CD4-positive, alpha-beta T cell treated with Interleukin-15 for 1 hour (primary cell): ENCODE measurements around the gene SCP2.
A peak's percentile ranks its signal among the peaks of the same experiment; 100 is the strongest.

Source experiments
- DNase-seq: peaks from one replicate; pipeline ENCODE4 v3.0.0-alpha.2; 2020

The SCP2 gene

DNA sequence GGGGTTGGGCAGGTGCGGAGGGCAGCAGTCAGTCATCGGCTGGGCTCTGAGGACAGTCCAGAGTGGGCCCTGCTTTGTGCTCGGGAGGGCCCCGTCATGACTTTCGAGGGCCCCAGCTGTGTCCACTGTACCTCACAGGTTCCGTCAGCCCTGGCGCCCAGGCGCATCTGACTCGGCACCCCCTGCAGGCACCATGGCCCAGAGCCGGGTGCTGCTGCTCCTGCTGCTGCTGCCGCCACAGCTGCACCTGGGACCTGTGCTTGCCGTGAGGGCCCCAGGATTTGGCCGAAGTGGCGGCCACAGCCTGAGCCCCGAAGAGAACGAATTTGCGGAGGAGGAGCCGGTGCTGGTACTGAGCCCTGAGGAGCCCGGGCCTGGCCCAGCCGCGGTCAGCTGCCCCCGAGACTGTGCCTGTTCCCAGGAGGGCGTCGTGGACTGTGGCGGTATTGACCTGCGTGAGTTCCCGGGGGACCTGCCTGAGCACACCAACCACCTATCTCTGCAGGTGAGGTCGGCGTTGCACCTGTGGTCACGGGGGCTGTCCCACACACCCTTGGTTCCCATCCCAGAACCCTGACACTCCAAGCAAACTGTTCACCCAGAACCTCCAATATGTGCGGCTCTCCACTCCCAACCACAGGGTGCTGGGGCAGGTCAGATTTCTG lies 142.7 kb downstream of the SCP2 start:
- DNase-seq, result peak; percentile 14

GRCh38 chr1:53070621-53071020 lies 143.5 kb downstream of the SCP2 start:
- DNase-seq, result peak; percentile 15

DNA sequence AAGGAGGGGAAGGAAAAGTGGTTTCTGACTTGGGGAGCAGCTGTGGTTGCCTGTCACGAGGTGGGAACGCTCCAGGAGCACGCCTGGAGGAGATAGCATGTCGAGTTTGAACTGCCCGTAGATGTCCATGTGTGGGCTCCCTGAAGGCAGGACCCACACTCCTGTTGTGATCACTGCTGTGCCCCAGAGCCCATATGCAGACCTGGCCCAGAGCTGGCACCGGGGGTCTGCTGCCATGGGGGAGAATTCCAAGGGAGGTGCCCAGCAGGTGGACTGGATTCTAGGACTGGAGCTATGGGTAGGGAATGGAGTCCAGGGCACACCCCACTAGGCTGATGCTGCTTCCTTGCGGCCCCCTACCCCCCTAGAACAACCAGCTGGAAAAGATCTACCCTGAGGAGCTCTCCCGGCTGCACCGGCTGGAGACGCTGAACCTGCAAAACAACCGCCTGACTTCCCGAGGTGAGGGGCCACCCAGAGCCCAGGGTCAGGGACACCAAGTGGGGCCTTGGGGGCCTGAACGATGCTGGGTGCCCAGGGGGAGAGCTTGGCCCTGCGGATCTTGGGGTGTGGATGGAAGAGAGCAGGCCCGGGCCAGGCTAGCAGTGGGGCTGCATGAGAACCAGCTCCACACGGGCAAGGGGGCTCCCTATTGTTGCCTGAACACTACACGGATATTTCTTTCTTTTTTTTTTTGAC lies 144.2 kb downstream of the SCP2 start:
- no peak for DNase-seq

DNA sequence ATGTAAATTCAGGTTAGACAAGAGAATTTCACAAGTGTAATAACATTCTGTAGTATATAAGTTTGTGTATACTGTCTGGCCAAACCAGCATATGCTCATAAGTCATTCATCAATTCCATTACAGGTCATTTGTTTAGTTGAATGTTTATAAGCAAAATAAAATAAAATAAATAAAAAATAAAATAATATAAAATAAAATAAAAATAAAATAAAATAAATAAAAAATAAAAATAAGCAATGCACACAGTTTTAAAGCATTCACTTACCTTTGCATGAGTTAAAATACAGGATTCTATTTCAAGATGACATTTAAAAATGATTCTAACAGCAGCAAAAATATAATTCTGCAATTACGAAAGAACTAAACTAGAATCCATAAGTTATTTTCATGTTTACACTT lies 144.8 kb downstream of the SCP2 start:
- no peak for DNase-seq

- no peak for DNase-seq
Measured at GRCh38 chr1:53073287-53073686, 146.2 kb downstream of the SCP2 start.

- no peak for DNase-seq
Measured at GRCh38 chr1:53073868-53074311, 146.8 kb downstream of the SCP2 start.

- DNase-seq, result peak; percentile 9
Measured at GRCh38 chr1:53074313-53075154, 147.5 kb downstream of the SCP2 start.

DNA sequence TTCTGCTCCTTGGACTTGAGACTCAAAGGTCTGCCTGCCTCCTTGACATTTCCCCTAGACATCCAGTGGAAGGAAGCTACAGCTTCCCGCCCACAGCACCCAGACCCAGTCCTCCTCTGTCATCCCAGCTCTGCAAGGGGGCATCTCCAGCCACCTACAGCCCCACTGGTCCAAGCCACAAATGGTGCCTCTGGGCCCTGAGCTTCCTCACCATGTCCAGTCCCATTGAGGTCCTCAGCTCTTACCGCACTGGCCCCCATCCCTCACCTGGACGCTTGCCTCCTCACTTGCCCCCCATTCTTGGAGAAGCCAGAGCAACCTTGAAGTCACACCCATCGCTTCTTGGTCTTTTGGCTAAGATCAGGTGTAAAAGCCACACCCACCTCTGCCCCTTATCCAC lies 148.1 kb downstream of the SCP2 start:
- DNase-seq, result no peak

DNA sequence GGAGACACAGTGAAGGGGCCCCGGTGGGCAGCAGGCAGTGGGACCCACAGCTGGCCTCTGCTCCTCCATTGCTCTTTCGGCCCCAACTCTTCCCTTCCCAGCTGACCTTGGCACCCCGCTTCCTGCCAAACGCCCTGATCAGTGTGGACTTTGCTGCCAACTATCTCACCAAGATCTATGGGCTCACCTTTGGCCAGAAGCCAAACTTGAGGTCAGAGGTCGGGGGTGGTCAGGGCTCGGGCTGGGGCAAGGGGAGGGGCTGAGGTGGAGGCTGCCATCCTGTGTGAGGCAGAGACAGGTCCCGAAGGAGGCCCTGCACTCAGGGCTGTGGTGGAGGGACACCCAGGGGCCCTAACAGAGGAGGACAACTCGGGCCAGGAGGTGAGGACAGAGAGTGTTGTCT lies 148.7 kb downstream of the SCP2 start:
- DNase-seq, result peak; percentile 4

GRCh38 chr1:53076165-53076564 lies 149.1 kb downstream of the SCP2 start:
- DNase-seq, result peak; percentile 13

DNA sequence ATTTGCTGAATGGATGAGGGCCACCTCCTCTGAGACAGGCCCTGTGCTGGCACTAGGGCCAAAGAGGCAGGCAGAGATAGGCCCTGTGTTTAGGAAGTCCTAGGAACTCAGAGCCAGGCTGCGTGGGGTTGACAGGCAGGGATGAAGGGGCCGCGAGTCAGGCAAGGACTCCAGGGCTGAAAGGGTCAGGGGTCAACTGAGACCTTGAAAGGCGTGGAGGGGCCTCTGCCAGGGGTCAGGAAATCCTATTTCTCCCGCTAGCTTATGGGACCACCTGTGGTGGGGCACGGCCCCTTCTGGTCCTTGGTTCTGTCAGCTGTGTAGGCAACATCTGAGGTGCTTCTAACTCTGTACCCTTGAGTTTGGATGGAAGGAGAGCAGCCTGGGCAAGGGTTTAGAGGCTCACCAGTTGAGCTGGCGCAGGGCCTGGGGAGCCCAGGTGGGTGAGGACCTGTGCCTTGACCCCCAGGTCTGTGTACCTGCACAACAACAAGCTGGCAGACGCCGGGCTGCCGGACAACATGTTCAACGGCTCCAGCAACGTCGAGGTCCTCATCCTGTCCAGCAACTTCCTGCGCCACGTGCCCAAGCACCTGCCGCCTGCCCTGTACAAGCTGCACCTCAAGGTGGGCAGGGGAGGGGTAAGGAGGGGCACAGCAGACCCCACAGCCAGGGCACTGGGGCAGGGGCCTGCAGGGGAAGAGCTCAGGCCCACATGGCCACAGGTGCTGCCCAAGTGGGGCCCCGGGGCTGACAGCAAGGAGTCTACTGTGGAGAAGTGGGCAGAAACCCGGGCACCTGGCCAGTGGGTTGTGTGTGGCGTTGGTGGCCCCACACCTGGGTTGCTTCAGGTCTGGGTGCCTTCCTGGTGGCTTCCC lies 149.9 kb downstream of the SCP2 start:
- DNase-seq, result peak; percentile 11

GRCh38 chr1:53077599-53077965 lies 150.5 kb downstream of the SCP2 start:
- DNase-seq, result peak; percentile 4

GRCh38 chr1:53078333-53079101 lies 151.4 kb downstream of the SCP2 start:
- peak; percentile 6 for DNase-seq

GRCh38 chr1:53079251-53079650 lies 152.2 kb downstream of the SCP2 start:
- no peak for DNase-seq

GRCh38 chr1:53080041-53080440 lies 153.0 kb downstream of the SCP2 start:
- DNase-seq, result no peak

- no peak for DNase-seq
Measured at GRCh38 chr1:53080769-53081168, 153.7 kb downstream of the SCP2 start.

- no peak for DNase-seq
Measured at GRCh38 chr1:53081384-53082066, 154.4 kb downstream of the SCP2 start.

DNA sequence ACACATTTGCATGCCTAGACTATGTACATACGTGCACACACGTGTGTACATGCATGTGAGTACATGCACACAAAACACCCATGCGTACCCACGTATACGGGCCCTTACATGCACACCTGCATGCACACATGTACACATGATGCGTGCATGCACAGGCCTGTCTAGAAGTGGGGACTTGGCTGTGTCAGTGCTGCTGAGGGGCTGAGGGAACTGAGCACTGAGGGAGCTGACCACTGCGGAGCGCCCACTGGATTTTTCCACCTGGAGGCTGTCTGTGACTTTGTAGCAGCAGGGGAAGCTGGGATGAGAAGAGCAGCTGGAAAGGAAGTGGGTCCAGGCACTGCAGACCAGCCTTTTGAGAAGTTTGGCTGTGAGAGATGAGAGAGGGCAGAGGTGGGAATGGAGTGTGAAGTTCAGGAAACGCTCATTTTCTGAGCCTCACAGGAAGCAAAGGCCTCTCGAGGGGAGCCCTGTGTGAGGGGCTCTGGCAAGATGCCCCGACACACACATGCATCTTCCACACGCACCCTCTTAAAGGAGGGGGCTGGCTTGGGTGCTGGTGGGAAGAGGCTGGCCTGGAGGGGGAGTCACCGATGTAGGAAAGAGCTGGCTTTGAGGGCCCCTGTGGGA lies 155.9 kb downstream of the SCP2 start:
- DNase-seq, result no peak

- no peak for DNase-seq
Measured at GRCh38 chr1:53083636-53084588, 156.8 kb downstream of the SCP2 start.

DNA sequence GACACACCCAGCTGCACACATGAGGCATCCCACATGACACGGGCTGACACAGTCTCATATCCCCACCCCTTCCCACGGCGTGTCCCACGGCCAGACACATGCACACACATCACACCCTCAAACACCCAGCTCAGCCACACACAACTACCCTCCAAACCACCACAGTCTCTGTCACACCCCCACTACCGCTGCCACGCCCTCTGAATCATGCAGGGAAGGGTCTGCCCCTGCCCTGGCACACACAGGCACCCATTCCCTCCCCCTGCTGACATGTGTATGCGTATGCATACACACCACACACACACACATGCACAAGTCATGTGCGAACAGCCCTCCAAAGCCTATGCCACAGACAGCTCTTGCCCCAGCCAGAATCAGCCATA lies 157.5 kb downstream of the SCP2 start:
- DNase-seq, result peak; percentile 31
